Measurements from ENCODE around the gene MCC. TPM values are rescaled to one million over a fixed set of nuclear protein-coding genes. Genes with fewer than 3 reads are reported as not detected.

Gene MCC
- total RNA-seq, 1 donor from 2014 or later: 10.1 TPM

DNA sequence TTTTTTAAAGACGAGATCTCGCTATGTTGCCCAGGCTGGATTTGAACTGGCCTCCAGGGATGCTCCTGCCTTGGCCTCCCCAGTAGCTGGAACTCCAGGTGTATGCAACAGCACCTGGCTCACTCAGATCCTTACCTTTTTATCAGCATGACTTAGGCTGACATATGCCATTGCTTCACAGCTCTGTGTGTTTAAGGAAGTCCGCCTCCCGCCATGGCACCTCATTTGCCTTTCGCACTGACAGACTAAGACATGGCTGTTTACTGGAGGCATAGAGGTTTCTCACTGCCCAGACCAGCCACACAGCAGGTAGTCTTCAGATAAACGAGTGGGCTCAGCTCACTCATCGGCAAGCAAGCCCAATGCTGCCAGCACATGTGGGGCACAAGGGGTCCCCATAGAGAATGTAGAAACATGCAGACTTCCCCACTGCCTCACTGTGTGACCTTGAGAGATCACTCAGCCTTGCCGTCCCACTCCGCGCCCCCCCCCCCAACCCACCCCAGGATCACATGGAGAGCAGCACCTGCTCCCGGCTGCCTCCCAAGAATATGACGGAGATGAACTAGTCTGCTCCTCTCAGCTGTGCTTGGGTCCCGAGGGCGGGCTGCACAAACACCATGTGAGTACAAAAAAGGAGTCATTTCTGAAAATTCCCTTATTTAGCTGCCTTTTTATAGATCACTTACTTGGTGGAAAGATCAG, 448.9 kb downstream of the MCC start:
- no peak for DNase-seq (ENCODE audit: low read depth in 2 of 2)

GRCh38 chr5:113038714-113039113, 449.5 kb downstream of the MCC start:
- peak in 1 of 2 donors; percentile 73 for DNase-seq (ENCODE audit: low read depth in 2 of 2)

GRCh38 chr5:113038136-113038535, 450.1 kb downstream of the MCC start:
- no peak for DNase-seq (ENCODE audit: low read depth in 2 of 2)

- no peak for DNase-seq (ENCODE audit: low read depth in 2 of 2)
These were observed 451.4 kb downstream of the MCC start for GRCh38 chr5:113036826-113037225.

DNA sequence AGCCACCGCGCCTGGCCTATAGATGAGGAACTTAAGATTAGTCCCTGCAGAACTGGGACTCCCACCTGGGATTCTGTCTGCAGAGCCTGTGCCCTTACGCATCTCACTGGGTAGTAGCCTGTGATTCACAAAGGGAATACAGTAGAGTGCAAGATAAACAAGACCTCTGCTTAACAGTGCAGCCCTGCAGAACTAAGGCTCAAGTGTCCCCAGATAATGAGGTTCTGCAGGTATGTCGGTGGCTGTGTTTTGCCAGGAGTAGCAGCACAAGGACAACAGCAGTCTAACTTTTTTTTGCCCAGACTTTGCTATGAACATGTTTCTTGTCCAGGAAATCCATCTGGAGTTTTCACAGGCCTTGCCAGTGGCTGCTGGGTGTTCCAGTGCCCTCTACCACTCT, 451.9 kb downstream of the MCC start:
- DNase-seq (ENCODE audit: low read depth in 2 of 2): no peak

DNA sequence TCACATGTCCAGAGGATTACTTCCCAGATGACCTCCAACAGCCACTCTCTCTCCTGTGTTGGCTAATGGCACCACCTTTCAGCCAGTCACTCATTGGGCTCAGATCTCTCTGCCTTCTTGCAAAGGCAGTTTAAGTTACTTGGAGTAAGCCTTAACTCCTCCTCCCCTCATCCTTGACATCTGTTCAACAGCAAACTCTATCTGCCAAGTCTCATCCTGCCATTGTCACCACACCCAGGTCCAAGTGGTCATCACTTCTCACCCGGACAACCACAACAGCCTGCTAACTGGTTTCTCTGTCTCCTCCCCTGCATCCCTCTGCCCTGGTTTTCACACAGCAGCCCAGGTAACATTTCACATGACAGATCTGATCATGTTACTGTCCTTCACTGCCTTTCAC, 453.2 kb downstream of the MCC start:
- DNase-seq (ENCODE audit: low read depth in 2 of 2): no peak

DNA sequence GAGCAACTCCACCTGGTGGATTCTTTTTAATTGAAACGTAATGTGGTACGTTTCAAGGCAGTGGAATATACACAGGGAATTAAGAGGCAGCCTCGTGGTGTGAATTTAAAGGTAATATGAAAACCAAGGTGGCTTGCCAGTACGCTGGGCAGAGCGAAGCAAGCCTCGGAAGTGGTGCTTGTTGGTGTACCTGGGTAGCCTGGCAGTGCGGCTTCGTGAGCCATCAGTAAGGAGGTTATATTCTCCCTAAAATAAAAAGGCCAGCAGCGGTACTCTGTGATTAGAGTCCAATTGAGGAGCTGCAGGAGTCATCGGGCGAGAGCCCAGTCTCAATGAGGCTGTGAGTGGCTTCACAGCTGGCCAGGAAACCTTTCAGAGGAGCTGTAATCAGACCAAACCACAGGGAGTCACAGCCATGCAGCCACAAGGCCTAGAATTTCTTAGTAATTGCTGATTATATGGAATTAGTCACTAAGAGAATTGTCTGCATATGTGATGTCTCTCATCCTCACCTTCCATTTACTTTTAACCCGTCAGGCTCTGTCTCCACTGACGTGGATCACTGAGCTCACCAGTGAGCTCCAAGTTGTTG, 454.0 kb downstream of the MCC start:
- DNase-seq (ENCODE audit: low read depth in 2 of 2): no peak

DNA sequence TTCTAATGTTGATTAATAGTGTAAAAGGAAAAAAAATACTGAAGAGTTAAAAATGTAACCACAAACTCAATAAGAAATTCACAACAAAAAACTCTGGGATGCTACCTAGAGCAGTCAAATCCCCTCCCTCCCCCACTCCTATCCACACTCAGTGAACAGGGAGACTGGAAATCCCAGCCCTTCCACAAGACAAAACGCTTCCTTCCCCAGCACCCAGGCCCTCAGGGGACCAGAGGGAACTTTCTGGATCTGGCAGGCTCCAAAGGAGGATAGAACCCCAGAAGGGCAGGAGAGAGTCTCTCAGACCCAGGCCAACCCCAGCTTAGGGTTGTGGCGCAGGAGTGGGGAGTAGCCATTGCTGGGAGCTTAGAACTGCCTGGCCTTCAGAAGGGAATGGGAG, 456.7 kb downstream of the MCC start:
- no peak for DNase-seq (ENCODE audit: low read depth in 2 of 2)

GRCh38 chr5:113031104-113031503, 457.1 kb downstream of the MCC start:
- no peak for DNase-seq (ENCODE audit: low read depth in 2 of 2)

DNA sequence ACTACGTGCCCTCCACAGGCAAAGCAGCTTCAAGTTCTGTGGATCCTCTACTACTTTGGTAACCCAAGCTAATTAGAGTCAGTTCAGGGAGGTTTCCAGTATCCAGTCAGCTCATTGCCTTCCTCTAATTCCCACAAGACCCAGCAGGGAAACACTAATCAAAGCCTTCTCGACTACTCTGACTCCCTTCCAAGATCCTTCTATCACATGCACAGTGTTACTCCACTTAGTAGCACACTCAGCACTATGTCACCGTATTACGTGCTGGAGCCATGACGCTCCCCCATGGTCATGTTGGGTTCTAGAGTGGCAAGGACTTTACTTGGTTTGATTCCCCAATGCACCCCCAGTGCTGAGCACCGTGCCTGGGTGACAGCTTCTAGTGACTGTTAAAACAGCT, 458.6 kb downstream of the MCC start:
- DNase-seq (ENCODE audit: low read depth in 2 of 2): no peak

DNA sequence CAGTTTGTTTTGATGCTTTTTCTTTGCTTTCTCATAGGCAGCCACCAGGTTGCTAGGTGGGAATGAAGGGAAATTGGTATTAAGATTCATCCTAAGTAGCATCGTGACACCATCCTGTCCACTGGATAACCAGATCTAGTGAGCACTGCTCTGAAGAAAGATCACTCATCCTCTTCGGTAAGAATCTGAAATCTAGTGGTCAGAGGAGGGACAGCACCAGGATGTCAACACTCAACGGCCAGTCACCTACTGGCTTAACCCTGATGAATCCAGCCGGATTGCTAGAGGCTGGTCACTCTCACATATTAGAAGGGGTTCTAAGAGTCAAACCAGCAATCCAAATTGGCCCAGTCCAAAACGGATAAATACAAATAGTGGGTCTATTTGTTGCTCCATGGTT, 460.8 kb downstream of the MCC start:
- DNase-seq (ENCODE audit: low read depth in 2 of 2): no peak

- DNase-seq (ENCODE audit: low read depth in 2 of 2): no peak
These were observed 461.2 kb downstream of the MCC start for GRCh38 chr5:113027015-113027414.

- DNase-seq (ENCODE audit: low read depth in 2 of 2): no peak
These were observed 462.0 kb downstream of the MCC start for GRCh38 chr5:113026211-113026610.

DNA sequence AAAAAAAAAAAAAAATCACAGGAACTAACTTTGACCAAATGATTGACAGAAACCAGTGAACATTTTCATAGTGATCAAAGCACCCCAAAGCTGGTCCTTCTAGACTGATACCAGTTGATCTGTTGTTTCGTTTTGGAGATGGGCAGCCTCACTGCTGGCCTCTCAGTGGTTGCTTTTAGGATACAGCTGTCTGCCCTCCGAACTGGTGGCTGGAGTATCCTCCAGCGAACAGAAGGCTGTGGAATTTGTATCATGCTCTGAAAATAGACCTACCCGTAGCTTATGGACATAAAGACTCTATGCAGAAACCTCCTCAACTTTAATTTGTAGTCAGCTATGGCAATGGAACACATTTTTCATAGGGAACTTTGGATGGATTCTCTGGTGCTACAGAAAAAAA, 462.7 kb downstream of the MCC start:
- no peak for DNase-seq (ENCODE audit: low read depth in 2 of 2)

- no peak for DNase-seq (ENCODE audit: low read depth in 2 of 2)
These were observed 464.1 kb downstream of the MCC start for GRCh38 chr5:113024076-113024697.

DNA sequence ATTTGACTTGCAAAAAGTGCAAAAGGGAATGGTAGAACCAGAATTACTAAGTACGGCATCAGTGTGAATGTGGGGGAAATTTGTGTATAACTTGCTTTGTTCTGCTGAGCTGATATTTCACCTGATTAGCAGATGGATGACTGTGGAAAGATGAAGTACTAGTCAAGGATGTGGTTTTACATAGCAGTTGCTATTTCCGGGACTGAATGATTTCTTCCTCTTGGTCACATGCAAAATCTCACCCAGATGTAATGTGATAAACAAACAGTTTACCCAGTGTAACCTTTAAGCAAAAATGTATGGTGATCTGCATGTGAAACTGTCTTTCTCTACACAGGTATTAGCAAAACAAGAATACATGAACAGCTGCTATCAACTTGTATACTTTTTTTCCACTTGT, 465.6 kb downstream of the MCC start:
- DNase-seq (ENCODE audit: low read depth in 2 of 2): peak in 1 of 2 donors; percentile 51

- peak; percentile 72 to 88 for DNase-seq (ENCODE audit: low read depth in 2 of 2)
These were observed 467.6 kb downstream of the MCC start for GRCh38 chr5:113020461-113021273.

- peak in 1 of 2 donors; percentile 31 for DNase-seq (ENCODE audit: low read depth in 2 of 2)
These were observed 470.2 kb downstream of the MCC start for GRCh38 chr5:113017881-113018635.

GRCh38 chr5:113005454-113005853, 482.8 kb downstream of the MCC start:
- DNase-seq (ENCODE audit: low read depth in 2 of 2): peak; percentile 16 to 22

DNA sequence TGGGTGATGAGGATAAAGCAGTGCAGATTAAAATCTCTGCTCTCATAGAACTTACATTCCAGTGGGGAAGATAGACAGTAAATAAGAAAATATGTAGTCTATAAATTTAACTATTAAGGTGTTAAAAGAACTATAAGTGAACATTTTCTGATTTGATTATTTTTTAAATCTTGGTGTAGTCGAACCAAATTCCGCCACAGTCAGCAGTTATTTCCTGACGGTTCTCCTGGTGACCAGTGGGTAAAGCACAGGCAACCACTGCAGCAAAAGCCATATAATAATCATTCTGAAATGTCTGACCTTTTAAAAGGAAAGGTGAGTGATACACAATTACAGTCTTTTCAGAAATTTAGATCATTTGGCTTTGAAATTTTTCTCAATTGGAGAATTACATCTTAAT, 484.5 kb downstream of the MCC start:
- no peak for DNase-seq (ENCODE audit: low read depth in 2 of 2)

GRCh38 chr5:113002423-113002822, 485.8 kb downstream of the MCC start:
- DNase-seq (ENCODE audit: low read depth in 2 of 2): no peak
